LoVo (cell line): Measurements from ENCODE around the gene UGT1A5.

Experiments used
- DNase-seq: peaks from one replicate; pipeline ENCODE4 v3.0.0-alpha.2; 2016; ENCODE audit warnings: low spot score

Gene UGT1A5

DNA sequence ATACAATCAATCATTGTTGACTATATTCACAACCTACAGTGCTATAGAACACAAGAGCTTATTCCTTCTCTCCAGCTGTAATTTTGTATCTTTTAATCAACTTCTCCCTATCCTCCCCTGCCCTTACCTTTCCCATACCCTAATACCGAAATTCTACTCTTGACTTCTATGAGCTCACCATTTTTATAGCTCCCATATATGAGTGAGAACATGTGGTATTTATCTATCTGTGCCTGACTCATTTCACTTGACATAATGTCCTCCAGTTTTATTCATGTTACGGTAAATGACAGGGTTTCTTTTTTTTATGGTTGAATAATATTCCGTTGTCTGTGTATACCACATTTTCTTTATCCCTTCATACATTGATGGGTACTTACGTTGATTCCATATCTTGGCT, 68.1 kb downstream of the UGT1A5 start:
- DNase-seq, result no peak

DNA sequence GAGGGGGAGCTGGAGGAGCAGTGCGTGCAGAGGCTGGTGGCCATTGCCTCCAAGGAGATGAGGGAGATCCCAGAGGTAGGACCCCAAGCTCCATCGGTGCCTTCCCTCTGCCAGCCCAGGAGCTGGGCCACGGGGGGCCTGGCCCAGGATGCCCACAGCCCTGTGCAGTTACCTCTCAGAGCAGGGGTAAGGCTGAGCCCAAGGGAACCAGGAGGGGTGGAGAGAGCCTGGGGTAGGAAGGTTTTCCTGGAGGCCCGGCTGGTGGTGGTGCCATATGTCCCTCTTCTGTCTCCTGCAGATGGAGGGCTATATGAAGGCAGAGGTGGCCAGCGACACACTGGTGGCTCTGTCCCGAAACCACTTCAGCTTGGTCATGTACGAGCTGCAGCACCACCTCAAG, 76.8 kb downstream of the UGT1A5 start:
- no peak for DNase-seq

DNA sequence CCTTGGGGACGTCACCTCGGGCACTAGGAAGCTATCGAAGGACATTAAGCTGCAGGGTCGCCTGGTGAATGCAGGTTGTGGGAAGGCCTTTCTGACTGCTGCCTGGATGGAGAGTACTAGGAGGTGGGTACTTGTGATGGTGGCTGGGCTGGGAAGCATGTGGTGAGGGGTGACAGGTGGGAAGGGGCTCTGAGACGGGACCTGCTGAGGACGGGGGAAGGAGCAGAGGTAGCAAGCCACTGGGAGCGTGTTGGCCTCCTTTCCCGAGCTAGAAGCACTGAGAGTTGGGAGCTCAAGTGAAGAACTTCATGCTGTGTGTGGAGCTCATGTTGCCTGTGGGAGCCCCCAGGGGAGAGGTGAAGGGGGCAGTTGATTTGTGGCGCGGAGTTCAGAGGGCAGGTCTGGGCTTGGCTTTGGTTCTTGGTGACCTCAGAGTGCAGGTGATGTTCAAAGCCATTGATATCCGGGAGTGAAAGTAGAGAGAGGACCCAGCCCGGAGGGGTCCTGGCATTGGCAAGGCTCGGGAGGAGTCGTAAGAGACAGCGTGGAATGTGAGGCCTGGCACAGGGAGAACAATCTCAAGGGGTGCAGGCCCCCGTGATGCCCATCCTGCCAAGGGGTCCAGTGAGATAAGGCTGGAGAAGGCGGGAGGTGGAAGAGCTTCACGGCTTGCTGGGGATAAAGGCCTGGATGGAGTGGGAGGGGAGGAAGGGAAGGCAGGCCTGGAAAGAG, 78.6 kb downstream of the UGT1A5 start:
- no peak for DNase-seq

DNA sequence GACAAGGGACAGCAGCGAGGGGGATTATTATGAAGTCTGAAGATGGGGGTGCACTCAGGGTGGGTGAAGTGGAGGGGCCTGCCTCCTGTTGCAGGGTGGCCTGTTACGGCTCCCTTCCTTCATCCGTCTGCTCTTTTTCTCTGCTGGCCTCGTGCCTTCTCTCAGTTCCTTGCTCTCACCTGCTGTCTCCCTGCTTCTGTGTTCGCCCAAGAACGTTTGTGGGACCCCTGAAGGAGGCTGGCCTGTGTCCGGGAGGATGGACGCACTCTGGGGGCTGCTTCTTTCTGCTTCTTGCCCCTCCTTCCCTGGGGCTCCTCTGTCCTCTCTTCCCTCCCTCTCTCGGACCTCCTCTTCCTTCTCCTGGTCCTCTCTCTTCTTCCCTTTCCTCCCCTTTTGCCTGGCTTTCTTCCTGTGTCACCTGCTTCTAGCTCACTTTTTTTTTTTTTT, 79.2 kb downstream of the UGT1A5 start:
- no peak for DNase-seq

DNA sequence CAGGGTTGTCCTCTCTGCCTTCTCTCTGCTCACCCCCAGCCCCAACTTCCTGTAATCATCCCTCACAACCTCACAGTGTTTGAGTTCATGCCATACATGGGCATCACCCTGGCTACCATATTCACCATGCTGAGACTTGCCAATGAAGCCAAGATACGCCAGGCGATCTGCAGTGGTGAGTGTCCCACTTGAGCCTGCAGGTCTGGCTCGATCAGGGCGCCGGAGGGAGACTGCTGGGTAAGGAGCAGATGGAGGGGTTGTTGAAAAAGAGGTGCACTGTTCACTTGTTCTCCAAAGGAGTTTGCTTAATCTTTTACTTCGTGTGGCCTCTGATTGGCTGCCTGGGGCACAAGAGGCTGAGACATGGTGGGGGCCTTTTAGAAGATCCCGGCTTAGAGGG, 80.0 kb downstream of the UGT1A5 start:
- DNase-seq, result no peak

DNA sequence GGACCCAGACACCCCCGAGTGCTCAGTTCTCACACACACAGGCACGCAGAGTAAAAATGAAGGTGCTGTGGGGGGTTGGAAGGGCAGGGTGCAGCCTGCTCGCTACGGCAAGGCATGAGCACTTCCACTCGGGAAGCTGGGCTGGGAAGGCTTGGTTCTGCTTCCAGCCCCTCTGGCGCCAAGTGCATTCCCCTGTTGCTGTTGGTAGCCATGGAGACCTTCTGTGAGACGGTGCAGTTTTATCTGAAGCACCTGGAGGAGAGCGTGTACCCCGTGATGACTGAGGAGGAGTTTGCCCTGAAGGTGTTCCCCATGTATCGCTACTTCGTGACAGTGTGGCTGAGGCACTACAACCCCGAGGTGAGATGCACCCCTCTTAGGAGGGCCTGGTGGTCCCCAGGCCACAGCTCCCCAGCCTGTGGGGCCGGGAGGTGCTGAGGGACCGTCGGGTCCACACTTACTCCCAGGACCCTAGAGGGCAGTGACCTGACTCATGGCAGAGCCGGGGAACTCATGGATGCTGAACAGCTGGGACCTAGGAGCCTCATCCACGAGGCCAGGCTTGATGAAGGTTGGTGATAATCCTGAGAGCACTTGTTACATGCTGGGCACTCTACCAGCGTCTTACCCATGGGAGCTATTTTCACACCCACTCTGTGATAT, 80.9 kb downstream of the UGT1A5 start:
- no peak for DNase-seq

DNA sequence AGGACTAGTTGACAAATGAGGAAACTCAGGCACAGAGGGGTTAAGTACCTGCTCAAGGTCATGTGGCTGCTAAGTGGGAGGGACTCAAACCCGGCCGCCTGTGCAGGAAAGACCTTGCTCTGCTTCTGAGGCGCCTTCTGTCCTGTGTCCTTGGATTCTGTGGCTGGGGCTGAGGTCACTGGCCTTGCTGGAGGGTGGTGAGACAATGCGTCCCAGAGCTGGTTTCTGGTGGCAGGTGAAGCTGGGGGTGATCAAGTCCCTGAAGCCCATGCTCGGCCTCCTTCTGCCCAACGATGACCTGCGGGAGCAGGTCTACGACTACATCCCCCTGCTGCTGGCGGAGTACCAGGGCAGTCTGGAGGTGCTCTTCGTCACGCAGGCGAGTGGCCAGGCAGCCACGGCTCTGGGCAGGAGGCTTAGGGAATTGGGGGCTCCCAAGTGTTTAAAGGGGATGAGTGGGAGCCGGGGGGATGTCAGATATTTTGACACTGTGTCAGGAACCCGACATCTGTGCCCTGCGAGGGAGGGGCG, 81.5 kb downstream of the UGT1A5 start:
- no peak for DNase-seq

DNA sequence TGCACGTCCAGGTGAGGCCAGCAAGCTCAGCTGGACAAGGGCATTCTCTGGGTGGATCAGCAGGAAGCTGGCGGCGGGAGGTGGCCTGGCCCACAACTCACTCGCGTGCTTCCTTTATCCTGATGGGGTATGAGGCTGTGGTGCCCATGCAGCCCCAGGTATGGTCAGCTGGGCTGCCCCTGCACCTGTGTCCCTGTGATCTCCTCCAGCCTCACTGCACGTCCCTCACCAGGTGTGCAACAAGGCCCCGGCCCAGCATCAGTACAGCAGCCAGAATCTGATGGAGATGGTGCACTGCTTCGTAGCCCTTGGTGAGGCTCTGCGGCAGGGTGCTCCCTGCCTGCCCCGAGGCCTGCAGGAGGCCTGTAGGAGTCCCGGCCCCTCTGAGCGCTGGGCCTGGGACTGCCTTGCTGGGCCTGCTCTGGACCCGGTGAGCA, 83.0 kb downstream of the UGT1A5 start:
- no peak for DNase-seq

DNA sequence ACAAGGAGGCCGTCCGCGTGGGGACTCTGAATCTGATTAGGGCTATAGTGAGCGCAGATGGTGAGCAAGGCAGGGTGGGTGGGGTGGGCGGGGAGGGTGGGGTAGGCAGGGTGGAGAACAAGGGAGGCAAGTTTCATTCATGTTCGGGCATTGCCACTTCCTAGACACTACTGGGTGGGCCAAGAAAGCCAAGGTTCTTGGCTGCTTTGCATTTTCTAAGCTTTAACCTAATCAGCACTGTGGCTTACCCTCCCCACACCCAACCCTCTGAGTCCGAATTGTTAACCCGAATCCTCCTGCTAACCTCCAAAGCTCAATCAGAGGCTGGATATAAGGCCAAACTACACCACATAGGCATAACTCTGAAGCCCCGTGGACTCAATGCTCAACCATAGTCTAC, 83.5 kb downstream of the UGT1A5 start:
- DNase-seq, result no peak

DNA sequence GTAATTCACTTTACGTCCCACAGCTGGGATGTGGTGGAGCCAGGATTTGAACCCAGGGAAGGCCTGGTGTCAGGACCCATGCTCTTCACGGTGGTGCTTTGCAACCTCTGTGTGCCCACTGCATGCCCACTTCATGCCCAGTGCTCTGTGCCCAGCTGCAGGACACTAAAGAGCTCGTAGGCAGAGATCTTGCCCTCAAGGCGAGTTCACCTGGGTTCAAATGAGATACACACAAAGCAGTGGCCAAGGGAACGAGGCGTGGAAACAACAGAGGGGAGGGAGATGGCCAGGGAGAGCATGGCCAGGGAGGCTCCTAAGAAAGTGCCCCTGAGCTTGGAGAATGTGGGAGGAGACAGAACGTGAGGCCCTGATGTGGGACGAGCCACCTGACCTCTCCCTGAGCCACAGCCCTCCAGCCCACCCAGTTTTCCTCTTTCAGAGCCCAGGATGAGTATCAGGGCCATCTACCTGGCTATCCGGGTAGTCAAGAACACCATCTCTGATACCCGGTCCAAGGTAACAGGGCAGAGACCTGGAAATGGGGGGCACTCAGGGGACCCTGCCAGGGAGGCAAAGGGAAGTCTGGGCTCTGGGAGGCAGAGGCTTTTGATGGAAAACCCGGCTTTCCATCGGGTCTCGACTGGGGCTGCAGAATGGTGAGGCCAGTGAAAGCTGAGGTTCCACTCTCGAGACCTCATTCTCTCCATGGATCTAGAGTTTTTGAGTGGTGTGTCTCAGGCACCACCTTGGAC, 85.8 kb downstream of the UGT1A5 start:
- no peak for DNase-seq

DNA sequence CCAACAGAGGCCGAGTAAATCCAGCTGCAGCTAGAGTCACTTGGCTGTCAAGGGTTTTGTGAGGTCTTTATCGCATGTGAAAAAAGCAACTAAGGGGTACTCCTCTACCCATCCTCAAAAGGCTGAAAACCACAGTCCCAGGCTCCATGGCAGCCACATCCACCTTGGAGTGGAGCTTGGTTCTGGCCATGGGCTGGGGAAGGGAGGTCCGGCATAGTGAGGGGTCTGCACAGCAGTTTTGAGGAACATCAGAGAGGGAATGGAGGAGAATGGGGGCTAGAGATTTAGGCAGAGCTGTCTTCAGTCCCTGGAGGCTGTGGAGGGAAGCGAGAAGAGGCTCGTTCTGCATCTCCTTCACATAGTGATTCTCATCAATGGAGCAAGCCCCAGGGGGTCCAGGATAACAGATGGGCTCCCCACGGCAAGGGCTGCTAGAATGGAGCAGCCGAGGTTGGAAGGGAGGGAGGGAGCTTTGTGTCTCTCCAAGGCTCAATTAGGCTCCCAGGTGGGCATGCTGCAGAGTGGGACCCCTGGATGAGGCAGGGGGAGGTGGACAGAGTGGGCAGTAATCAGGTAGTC, 86.5 kb downstream of the UGT1A5 start:
- no peak for DNase-seq

DNA sequence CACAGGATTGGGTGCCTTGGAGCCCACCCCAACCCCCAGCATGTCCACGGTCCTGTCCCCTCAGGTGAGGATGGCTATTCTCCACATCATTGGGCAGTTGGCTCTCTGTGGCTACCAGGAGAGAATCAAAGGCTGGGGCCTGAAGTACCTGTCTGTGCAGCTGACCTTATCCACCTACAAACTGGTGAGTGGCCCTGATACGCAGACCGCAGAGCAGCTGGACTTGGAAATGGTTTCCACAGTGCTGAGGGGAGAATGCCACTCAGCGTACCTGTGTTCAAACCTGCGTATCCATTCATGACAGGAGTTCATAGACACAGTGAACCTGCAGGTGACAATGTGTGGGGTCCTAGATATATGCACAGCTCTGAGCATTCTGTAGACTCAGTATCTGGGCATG, 87.0 kb downstream of the UGT1A5 start:
- no peak for DNase-seq

DNA sequence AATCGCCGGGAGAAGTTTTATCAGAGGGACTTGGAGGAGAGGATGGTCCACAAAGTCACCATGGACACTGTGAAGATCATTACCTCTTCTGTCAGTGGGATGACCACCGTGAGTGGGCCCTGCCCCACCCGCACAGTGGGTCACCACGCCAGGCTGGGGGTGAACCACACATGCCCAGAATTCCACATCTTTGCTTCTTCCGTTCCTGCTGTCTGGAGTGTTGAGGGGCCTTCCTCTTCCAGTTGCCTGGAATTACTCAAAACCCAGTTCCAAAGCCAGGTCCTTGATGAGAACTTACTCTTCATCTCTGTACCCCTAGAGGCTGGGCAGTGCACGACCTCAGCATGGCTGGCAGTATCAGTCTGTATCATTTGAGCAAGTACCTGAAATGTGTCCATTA, 87.5 kb downstream of the UGT1A5 start:
- DNase-seq, result no peak

DNA sequence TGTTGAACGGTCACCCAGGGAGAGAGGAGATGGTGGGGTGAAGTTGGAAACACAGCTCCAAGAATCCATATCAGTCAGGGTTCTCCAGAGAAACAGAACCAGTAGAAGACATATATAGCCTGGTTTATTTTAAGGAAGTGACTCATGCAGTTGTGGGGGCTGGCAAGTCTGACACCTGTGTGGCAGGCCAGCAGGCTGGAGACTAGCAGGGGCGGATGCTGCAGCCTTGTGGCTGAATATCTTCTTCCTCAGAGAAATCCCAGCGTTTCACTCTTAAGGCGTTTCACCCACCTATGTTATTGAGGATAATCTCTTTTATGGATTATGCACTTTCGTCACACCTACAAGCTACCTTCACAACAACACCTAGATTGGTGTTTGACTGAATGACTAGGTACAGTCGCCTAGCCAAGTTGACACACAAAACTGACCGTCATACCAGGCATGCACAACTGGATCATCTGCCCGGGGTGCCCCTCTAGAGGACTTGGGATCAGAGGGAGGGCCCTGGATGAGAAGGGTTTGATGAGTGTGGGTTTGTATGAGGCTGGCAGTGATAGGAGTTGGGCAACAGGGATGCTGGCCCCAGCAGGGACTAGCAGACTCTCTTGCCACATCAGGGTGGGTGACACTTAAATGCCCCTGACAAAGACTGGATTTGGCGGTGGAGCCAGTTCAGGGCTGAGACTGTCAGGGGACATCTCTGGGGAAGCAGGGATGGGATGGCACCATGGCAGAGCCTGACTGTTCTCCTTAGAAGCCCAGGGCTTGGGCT, 88.8 kb downstream of the UGT1A5 start:
- no peak for DNase-seq

DNA sequence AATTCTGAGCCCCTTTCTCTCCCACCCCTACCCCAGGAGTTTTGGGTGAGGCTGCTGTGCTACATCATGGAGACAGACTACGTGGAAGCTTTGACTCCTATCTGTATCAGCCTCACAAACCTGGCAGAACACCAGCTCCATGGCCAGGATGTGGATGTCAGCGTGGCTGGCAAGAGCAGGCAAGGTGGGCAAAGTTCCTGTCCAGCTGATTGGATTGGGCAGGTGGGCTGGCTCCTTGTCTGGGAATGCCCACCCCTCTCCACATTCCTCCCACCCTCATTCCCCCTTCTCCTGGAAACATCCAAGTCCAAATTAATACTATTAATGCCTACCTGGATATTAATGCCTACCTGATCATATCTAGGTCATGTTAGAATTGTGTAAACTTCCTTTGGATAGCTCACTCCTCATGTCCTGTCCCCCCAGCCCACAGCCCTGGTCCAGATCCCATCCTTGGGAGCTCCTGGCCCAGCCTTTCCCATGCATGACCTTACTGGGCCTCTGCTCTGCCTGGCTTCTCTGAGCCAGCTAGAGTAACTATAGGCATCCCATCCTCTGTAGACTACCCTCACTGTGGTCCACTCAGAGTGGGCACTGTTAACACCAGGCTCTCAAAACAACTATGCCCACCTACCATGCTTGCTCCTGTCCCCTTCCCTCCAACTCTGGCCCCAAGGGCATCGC, 89.6 kb downstream of the UGT1A5 start:
- DNase-seq, result no peak

DNA sequence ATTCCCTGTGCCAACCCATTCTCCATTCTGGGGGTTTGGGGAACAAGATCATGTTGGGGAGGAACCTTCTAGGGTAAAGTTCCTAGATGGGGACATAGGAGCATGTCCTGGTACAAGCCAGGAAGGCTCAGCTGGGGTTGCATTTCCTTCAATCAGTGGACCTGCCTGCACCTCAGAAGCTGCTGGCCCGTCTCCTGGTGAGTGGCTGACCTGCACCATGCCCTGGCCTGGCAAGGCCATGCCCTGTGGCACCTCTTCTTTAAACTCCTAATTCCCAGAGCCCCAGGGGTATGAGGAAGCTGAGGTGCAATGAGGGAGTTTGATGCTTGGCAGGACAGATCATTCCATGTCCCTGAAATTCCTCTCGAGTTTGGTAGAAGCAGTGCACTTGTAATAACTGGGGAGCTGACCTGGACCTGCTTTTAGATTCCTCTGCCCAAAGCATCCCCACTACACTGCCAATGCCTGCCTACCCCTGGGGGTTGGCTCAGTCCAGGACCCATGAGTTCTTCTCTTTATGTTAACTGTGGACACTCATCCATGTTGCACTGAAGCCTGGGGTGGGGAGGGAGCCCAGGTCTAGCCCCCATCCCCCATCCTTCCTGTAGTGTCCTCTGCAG, 90.7 kb downstream of the UGT1A5 start:
- no peak for DNase-seq

DNA sequence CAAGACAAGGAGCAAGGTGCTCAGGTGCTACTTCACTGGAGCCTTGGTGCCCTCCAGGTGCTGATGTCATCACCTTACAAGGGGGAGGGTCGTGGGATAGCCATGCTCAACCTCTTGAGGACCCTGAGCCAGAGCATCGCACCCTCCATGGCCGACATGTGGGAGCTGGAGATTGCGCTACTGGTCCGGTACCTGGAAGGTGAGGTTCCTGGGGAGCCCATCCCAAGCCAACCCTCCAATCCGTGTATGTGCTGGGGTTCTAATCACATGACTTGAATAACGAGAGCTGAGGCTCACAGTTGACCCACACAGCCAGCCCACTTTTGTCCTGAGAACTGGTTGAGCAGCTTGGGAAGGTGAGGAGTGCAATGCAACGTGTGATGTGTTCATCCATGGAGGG, 91.3 kb downstream of the UGT1A5 start:
- no peak for DNase-seq

DNA sequence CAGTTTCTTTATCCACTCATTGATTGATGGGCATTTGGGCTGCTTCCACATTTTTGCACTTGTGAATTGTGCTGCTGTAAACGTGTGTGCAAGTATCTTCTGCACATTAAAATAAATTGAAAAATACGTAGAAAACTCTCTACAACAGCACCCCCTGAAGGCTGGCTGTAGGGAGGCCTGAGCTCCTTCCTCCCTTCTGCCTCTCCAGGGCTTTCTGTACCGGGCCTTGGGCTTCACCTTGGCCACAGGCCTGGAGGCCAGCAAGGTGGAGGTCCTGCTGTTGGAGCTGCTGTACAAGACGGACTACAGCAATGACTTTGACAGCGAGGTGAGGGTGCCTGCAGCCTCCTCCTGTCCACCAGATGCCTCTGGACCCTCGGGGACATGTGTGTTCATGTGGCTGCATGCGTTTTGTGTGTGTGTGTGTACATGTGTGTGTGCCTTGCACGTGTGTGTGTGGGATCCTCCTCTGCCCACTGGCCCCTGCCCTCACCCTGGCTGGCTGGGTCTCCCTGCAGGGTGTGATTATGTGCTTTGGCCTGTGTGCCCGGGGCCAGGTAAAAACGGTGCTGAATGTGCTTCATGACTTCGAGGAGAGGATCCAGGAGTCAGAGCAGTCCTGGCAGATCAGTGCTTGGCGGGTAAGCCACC, 94.6 kb downstream of the UGT1A5 start:
- no peak for DNase-seq

DNA sequence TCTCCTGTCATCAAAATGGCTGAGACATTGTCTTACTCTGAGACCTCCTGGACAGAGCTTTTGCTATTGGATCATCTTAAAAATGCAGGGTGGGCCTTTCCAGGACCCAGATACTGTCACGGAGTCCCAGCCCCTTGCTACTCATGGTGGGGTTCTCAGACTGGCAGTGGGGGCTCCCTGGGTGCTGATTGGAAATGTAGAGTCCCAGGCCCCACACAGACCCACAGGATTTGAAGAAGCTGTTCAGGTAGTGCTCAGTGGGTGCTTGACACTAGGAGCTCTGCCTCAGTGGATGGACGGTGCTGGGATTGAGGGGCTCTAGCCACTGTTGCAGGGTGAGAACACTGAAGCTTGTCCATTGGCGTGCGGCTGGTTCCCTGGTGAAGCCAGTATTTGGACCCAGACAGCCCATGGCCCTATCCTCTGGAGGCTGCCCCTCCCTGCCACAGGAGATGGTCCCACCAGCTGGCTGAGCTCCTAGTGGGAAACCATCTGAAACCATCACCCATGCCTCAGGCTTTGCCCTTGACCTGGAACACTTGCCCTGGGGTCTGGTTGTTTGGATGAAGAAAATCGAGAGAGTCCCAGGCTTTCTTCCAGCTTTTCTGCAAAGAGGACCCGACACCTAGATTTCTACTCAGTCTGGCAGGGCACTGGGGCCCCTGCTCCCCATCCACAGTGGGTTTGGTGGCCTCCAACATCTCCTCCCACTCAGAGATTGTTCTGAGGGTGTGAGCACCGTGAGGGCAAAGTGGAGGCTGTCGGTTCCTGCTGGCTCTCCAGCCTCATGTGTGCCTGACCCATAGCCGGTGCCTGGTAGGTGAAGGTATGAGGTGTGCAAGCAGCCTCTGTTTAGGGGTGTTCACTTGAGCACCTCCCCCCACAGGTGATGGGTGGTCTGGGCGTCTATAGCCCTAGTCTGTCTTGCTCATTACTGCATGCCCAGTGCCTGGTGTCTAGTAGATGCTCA, 95.5 kb downstream of the UGT1A5 start:
- DNase-seq, result no peak
